ENCODE measurements around the gene SH2B2.

The SH2B2 gene

DNA sequence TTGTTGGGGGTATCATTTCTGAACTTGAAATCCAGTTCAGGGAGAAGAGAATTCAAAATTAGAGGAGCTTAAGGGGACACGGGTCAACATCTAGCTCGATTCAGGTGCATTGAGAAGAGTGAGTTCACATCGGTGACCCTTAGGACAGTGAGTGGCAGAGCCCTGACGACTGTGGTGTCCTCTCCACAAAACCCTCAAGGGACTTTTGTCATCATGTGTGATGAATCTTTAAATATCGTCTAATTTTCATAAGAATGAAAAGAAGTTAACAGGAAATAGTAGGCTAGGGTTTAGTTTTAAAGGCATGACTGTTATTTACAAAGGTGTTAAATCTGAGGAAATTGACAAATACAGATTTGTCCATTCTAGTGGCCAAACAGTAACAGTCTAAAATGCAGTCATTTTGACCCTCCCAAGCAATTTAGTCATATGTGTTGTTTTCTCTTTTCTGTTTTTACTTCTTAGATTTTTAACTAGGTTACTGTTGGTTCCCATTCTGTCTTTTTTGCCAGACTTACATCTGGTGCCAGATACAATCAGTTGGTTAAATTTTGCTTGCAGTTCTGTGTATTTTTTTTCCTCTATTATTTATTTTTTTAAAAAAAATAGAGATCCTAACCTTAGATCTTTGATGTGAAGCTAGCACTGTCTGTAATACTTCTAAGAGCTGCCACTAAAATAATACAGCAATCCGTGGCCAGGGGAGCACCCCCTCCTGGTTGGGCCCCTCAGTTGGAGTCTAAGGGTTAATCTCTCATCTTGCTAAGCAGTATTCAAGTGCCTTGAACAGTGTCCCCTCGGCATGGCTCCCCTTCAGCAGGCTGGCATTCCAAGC lies 34.9 kb upstream of the SH2B2 start:
- Histone ChIP-seq H3K9me3 (ENCODE audit: insufficient read depth, low read length) (no peaks in the 10 kb centered on the region), H3K4me1 (ENCODE audit: insufficient read depth, insufficient read length) (no peaks in the 10 kb centered on the region), H3K27me3 (ENCODE audit: insufficient read depth, insufficient read length) (no peaks in the 10 kb centered on the region), H3K4me3 (ENCODE audit: insufficient read length, low read depth) (no peak overlapping the region), H3K36me3 (ENCODE audit: insufficient read depth, insufficient read length, low read length) (peaks cover 10% of the 10 kb centered on the region), H3K9ac (ENCODE audit: insufficient read length, low read depth) (no peak overlapping the region)
- no peak for DNase-seq (ENCODE audit: low read depth, low spot score)
- no peak for TF ChIP-seq SUZ12 (IDR thresholded peaks at IDR 0.05; ENCODE audit: extremely low read depth, insufficient read depth, insufficient read length)
- no peak for TF ChIP-seq ZNF274 (IDR thresholded peaks at IDR 0.05; ENCODE audit: low read depth, low read length)
- TF ChIP-seq YY1 (IDR thresholded peaks at IDR 0.05; ENCODE audit: insufficient read depth, insufficient read length) = no peak

DNA sequence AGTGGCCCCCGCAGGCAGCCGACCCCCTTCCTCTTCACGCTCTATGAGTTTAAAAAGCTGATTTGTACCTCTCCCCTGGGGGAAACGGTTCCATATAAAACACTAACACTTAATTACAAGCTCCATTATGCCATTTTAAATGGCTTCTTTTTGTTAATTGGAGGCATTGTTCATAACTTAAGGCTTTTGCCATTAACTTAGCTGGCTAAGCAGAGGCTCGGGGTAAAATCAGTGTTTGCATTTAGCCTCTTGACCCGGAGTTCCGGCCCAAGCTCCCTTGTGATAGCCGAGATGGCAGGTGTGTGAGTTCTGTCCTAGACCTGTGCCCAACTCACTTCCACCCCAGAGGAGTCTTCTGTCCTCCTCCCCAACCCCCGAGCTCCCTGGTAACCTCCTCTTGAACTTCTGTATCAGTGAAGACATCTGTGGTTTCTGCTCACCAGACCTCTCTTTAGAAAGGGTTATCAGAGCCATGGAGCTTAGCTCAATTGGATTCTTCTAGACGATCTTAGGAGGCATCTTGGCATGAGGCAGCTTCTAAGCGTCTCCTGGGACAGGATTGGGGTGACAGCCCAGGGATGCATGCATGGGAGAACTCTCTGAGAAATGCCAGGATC lies 34.2 kb upstream of the SH2B2 start:
- Histone ChIP-seq H3K9me3 (ENCODE audit: insufficient read depth, low read length) (no peaks in the 10 kb centered on the region), H3K4me1 (ENCODE audit: insufficient read depth, insufficient read length) (no peaks in the 10 kb centered on the region), H3K9ac (ENCODE audit: insufficient read length, low read depth) (no peak overlapping the region), H3K4me3 (ENCODE audit: insufficient read length, low read depth) (no peak overlapping the region), H3K27me3 (ENCODE audit: insufficient read depth, insufficient read length) (no peaks in the 10 kb centered on the region), H3K36me3 (ENCODE audit: insufficient read depth, insufficient read length, low read length) (peaks cover 9% of the 10 kb centered on the region)
- TF ChIP-seq SUZ12 (IDR thresholded peaks at IDR 0.05; ENCODE audit: extremely low read depth, insufficient read depth, insufficient read length) = no peak
- TF ChIP-seq YY1 (IDR thresholded peaks at IDR 0.05; ENCODE audit: insufficient read depth, insufficient read length) = no peak
- no peak for TF ChIP-seq ZNF274 (IDR thresholded peaks at IDR 0.05; ENCODE audit: low read depth, low read length)
- DNase-seq (ENCODE audit: low read depth, low spot score) = no peak

GRCh38 chr7:102253066-102253972 lies 33.3 kb upstream of the SH2B2 start:
- Histone ChIP-seq H3K36me3 (ENCODE audit: insufficient read depth, insufficient read length, low read length) (peaks cover 9% of the 10 kb centered on the region), H3K9ac (ENCODE audit: insufficient read length, low read depth) (no peak overlapping the region), H3K4me1 (ENCODE audit: insufficient read depth, insufficient read length) (no peaks in the 10 kb centered on the region), H3K27me3 (ENCODE audit: insufficient read depth, insufficient read length) (no peaks in the 10 kb centered on the region), H3K9me3 (ENCODE audit: insufficient read depth, low read length) (no peaks in the 10 kb centered on the region), H3K4me3 (ENCODE audit: insufficient read length, low read depth) (no peak overlapping the region)
- TF ChIP-seq SUZ12 (IDR thresholded peaks at IDR 0.05; ENCODE audit: extremely low read depth, insufficient read depth, insufficient read length) = no peak
- TF ChIP-seq YY1 (IDR thresholded peaks at IDR 0.05; ENCODE audit: insufficient read depth, insufficient read length) = no peak
- TF ChIP-seq ZNF274 (IDR thresholded peaks at IDR 0.05; ENCODE audit: low read depth, low read length) = no peak
- DNase-seq (ENCODE audit: low read depth, low spot score) = no peak

GRCh38 chr7:102253973-102254370 lies 32.7 kb upstream of the SH2B2 start:
- no peak for TF ChIP-seq YY1 (IDR thresholded peaks at IDR 0.05; ENCODE audit: insufficient read depth, insufficient read length)
- TF ChIP-seq SUZ12 (IDR thresholded peaks at IDR 0.05; ENCODE audit: extremely low read depth, insufficient read depth, insufficient read length) = no peak
- no peak for TF ChIP-seq ZNF274 (IDR thresholded peaks at IDR 0.05; ENCODE audit: low read depth, low read length)
- H3K9ac ChIP-seq (ENCODE audit: insufficient read length, low read depth) = no peak overlapping the region
- no peaks in the 10 kb centered on the region for H3K9me3 ChIP-seq (ENCODE audit: insufficient read depth, low read length)
- peaks cover 4% of the 10 kb centered on the region for H3K4me1 ChIP-seq (ENCODE audit: insufficient read depth, insufficient read length)
- H3K36me3 ChIP-seq (ENCODE audit: insufficient read depth, insufficient read length, low read length) = peaks cover 6% of the 10 kb centered on the region
- no peak overlapping the region for H3K4me3 ChIP-seq (ENCODE audit: insufficient read length, low read depth)
- no peaks in the 10 kb centered on the region for H3K27me3 ChIP-seq (ENCODE audit: insufficient read depth, insufficient read length)
- no peak for DNase-seq (ENCODE audit: low read depth, low spot score)

DNA sequence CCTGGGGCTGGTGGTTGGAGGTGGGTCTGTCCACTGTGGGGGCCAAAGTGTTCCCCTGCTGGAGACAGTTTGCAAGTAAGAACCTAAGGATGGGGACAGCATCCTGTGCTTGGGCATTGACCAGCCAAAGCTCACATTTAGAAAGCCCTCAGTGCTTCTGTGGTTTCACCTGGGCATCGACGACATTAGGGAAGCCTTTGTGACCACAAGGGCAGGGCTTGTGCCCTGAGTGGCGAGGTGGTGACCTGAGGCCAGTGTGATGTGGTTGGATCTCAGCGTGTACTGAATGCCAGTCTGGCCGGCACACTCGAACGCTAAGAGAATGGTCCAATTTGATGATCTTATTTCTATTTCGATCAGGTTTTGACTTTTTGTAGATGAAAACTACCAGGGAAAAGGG lies 32.1 kb upstream of the SH2B2 start:
- no peaks in the 10 kb centered on the region for H3K27me3 ChIP-seq (ENCODE audit: insufficient read depth, insufficient read length)
- no peak for TF ChIP-seq SUZ12 (IDR thresholded peaks at IDR 0.05; ENCODE audit: extremely low read depth, insufficient read depth, insufficient read length)
- no peak for TF ChIP-seq ZNF274 (IDR thresholded peaks at IDR 0.05; ENCODE audit: low read depth, low read length)
- peaks cover 4% of the 10 kb centered on the region for H3K36me3 ChIP-seq (ENCODE audit: insufficient read depth, insufficient read length, low read length)
- no peak for DNase-seq (ENCODE audit: low read depth, low spot score)
- H3K4me3 ChIP-seq (ENCODE audit: insufficient read length, low read depth) = no peak overlapping the region
- H3K9me3 ChIP-seq (ENCODE audit: insufficient read depth, low read length) = no peaks in the 10 kb centered on the region
- no peak overlapping the region for H3K9ac ChIP-seq (ENCODE audit: insufficient read length, low read depth)
- H3K4me1 ChIP-seq (ENCODE audit: insufficient read depth, insufficient read length) = peaks cover 4% of the 10 kb centered on the region

DNA sequence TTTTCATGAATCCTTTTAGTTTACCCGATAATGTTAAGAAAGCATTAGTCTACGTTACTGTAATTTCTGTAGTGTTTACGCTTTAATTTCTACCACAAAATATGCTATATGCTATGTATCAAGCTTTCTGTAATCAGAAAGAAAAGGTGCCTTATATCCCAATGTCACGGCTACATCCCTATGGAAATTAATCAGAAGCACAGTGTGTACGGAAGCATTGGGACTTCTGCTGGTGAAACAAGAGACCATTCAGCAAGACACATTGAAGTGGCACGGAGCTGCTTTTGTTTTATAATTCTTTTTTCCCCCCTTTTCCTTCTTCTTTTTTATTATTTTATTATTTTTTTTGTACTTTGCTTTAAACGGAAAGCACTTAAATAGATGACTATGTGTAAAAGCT lies 31.2 kb upstream of the SH2B2 start:
- H3K36me3 ChIP-seq (ENCODE audit: insufficient read depth, insufficient read length, low read length) = no peaks in the 10 kb centered on the region

More for the DNA sequence above, 31.2 kb upstream of the SH2B2 start:
- Histone ChIP-seq H3K4me1 (ENCODE audit: insufficient read depth, insufficient read length) (peaks cover 4% of the 10 kb centered on the region), H3K9ac (ENCODE audit: insufficient read length, low read depth) (no peak overlapping the region), H3K9me3 (ENCODE audit: insufficient read depth, low read length) (no peaks in the 10 kb centered on the region), H3K27me3 (ENCODE audit: insufficient read depth, insufficient read length) (no peaks in the 10 kb centered on the region), H3K4me3 (ENCODE audit: insufficient read length, low read depth) (no peak overlapping the region)
- DNase-seq (ENCODE audit: low read depth, low spot score) = no peak
- no peak for TF ChIP-seq ZNF274 (IDR thresholded peaks at IDR 0.05; ENCODE audit: low read depth, low read length)
- no peak for TF ChIP-seq YY1 (IDR thresholded peaks at IDR 0.05; ENCODE audit: insufficient read depth, insufficient read length)
- TF ChIP-seq SUZ12 (IDR thresholded peaks at IDR 0.05; ENCODE audit: extremely low read depth, insufficient read depth, insufficient read length) = no peak

Measured in NT2/D1 (cell line).